Measurements from ENCODE around the gene CDKAL1.

- TF ChIP-seq CTCF (IDR thresholded peaks at IDR 0.05) (no peak), POLR2A (IDR thresholded peaks at IDR 0.05) (no peak)
Measured at GRCh38 chr6:21132856-21133838, 598.9 kb downstream of the CDKAL1 start.

Measured in tibial nerve (tissue), 3 donors.